T follicular helper cell (primary cell): ENCODE results near the gene SP8.

Experiments used
- DNase-seq: peaks from one replicate; pipeline ENCODE4 v3.0.0-alpha.2; 2020; ENCODE audit warnings: low read depth

The SP8 gene

DNA sequence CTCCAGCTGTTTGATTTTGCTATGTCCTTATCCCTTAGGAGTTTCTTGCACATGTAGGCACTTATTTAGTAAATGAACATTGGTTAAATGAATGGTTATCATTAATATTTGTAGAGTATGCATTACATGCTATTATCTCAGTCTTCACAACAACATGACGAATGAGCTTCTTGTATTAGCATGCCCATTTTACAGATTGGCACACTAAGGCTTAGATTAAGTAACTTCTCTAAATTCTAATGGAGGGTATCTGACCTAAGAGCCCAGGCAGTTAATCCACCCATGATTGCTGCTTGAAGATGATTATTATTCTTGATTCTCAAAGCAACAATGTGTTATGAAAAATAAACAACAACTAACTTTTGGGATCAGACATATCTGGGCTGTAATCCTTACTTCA lies 32.7 kb downstream of the SP8 start:
- no peak for DNase-seq

DNA sequence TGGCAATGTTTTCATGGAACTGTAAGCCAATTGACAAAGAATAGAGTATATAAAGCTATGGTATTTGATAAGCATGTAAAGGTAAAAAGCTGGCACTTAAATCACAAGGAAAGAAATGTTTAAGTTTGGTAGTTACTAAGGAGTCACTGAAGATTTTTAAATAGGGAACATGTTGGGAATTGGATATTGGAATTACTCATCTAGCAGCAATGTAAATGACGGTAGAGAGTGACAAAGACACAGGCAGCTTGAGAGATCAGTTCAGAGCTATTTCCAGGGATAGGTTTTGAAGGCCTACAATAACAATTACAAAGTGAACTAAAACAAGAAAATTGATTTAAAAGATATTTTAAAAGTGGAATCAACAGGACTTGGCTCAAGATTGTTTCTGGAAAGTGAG lies 36.8 kb downstream of the SP8 start:
- no peak for DNase-seq

DNA sequence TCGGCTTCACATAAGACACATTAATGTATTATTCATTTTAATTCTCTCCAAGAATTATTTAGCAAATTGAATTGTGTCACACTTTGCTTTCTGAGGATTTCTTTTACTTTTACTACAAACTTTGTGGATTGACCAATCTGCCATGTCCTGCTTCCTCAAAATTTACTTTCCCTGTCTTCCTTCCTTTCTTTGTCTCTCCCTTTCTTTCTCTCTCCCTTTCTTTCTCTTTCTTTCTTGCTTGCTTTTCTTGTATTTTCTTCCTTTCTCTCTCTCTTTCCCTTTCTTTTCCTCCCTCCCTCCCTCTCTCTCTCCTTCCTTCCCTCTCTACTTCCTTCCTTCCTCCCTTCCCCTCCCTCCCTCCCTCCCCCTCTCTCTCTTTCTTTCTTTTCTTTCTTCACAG lies 37.8 kb downstream of the SP8 start:
- no peak for DNase-seq

DNA sequence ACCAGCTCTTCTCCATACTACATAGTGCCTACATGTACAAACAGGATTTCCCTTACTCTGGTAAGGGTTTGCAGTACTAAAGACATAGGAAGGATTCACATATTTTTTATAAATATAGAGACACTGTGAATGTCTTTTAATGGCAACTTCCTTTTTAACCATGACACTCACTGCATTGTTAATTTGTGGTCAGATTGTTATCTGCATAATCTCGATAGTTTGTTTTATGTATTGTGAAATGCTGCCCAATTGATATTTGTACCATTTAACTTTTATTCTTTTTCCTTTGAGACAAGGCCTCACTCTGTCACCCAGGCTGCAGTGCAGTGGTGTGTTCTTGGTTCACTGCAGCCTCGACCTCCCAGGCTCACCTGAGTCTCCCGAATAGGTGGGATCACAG lies 39.7 kb downstream of the SP8 start:
- DNase-seq: no peak

DNA sequence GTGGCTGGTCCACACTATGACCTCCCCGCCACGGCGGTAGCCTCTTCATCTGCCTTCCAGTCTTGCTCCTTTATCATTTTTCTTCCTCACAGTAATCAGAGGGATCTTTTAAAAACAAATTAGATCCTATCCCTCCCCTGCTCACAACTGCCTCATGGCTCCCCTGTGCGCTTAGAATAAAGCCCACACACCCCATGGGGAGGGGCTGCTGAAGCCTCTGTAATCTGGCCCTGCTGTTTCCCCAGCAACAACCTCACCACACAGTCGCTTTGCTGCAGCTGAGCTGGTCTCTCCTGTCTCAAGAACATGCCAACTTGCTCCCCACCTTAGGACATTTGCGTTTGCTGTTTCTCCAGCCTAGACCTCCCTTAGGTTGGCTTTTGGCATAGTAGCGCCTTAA lies 41.0 kb downstream of the SP8 start:
- DNase-seq: no peak

DNA sequence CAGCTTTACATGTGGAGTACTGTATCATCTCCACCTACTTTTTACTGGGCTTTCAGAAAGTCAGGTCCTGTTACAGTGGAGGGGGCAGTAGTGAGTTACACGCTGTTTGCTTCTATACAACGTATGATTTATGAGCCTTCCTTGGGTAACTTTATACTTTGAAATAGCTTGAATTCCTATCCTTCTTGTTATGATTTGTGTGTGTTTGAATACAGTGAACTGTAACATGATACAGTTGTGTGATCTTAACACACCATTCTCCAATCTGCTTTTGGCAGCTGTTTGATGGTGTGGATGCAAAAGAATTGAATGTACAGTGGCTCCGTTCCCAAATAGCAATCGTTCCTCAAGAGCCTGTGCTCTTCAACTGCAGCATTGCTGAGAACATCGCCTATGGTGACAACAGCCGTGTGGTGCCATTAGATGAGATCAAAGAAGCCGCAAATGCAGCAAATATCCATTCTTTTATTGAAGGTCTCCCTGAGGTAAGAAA lies 41.7 kb downstream of the SP8 start:
- no peak for DNase-seq

DNA sequence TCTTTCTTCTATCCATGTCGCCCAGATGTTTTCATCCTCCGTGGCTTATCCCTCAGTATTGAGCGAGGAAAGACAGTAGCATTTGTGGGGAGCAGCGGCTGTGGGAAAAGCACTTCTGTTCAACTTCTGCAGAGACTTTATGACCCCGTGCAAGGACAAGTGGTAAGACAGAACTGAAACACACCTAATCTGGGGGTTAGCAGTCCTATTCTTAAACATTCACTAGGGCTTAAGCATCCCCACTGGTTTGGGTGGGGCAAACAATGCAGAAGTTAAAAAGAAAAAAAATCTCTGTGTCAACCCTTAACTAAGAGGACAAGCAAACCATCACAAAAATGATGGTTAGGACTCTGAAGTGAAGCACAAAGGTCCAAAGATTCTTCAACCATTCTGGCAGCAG lies 43.8 kb downstream of the SP8 start:
- DNase-seq: no peak

DNA sequence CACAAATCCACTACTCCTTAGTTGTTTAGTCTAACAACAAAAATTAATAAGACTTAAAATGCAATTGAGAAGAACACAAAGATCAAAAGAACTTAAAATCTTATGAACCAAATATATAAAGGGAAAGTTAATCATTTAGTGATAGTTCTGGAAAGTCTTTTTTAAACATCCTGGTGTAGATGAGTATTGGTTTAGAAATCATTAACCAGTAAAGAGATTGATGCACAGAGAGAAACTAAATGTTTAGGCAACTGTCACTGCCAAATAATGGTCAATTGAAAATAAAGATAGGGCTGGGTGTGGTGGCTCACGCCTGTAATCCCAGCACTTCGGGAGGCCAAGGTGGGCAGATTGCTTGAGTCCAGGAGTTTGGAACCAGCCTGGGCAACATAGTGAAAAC lies 44.9 kb downstream of the SP8 start:
- DNase-seq: no peak

DNA sequence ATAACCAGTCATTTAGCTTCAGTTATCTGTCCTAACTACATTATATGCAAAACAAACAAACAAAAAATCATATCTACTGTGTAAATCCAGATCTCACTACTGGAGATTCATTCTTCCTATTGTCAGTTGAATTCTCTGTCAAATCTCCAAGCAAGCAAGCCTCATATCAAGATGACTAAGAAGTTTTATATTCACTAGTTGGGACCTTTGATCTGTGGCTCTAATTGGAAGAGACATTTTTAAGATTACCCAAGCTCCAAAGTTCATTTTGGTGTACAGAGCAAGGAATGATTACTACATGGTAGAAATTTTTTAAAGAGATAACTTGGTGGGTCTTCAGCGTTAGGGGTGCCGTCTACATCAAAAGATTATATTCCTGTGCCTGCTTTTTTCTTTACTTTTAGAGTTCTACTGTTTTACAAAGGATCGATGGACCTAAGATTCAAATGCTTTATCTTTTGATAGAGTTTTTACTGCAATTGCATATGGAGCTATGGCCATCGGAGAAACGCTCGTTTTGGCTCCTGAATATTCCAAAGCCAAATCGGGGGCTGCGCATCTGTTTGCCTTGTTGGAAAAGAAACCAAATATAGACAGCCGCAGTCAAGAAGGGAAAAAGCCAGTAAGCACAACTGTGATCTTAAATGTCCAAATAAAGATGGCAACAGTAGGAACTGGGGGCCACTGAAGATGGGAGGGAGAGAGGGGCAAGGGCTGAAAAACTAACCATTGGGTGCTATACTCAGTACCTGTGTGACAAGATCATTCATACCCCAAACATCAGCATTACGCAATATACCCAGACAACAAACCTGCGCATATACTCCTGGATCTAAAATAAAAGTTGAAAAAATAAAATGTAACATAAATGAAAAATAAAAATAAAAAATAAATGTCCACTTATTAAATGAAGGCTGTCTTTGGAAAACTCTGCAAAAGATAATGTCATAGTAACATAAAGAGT lies 47.9 kb downstream of the SP8 start:
- no peak for DNase-seq

DNA sequence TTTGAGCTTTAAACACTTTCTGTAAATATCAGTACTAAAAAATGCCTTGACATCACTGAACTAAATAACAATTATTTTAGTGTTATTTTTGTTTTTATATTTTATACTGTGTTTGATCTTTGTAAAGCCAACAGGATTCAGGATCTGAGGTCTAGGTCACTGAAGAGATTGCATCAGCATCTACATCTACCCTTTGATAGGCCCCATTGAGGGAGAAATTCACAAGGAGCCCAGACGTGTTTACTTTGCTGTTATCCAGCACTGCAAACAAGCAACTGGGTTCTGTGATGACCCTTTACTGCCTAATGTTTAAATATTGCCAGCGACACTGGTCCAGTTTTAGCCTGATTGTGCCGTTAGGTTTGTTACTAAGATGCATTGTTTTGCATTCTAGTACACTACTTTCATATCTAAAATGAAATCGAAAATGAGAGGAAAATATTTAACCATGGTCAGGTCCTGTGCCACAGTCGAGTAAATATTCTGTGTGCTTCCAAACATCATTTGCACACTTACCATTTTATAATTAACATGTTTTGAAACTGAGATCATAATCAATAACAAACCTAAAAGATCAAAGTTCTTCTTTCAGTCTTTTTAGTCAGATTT lies 48.7 kb downstream of the SP8 start:
- no peak for DNase-seq

DNA sequence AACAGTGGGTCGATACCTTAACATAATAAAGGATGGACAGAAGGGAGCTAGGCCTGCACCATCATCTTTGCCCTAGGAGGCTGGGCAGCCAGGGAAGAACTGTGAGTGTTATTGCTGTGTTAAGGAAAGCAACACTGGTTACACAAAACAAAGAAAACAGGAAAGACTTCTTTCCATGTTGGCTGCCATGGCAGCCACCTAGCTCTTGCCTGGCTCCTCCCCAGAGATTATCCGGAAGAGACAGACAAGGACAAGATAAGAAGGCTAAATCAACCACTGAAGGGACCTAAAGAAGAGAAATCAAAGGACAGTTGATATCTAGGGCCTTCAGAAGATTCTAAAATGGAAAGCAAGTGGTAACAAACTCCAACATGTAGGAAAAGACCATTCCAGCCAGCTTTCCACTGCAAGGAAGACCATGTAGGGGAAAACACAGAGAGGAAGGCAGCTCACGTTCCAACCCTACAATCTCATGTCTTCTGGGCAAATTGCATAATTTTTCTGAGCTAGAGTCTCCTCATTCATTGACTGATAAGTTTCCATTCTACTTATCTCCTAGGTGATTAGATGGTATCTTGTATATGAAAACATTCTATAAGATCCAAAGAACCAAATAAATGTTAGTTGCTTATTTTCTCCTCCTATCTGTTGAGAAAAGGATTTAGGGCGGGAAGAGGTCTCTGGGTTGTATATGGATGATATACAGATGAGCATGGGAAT lies 51.2 kb downstream of the SP8 start:
- no peak for DNase-seq
